GM12864 (cell line): ENCODE results near the gene TRAPPC2.

Source experiments
- DNase-seq: peaks from one replicate; pipeline ENCODE4 v3.0.0-alpha.2; 2011; ENCODE audit warnings: low read depth
- H3K4me3 ChIP-seq: 2 replicates; pipeline ENCODE4 v1.5.1; 2011; ENCODE audit warnings: mild to moderate bottlenecking, low read depth, low read length, control low read depth
- CTCF ChIP-seq: IDR thresholded peaks from 2 replicates; pipeline ENCODE4 v1.5.1; 2011; ENCODE audit warnings: low read depth, mild to moderate bottlenecking, moderate library complexity, low read length, control low read depth, inconsistent platforms; ENCODE audit errors: missing control alignments

TRAPPC2 gene

GRCh38 chrX:13711141-13711540 lies 23.3 kb downstream of the TRAPPC2 start:
- DNase-seq = no peak
- H3K4me3 ChIP-seq = no peak overlapping the region
- no peak for TF ChIP-seq CTCF

GRCh38 chrX:13703589-13703988 lies 30.8 kb downstream of the TRAPPC2 start:
- no peak for DNase-seq
- no peak for TF ChIP-seq CTCF
- H3K4me3 ChIP-seq = no peak overlapping the region

GRCh38 chrX:13703135-13703534 lies 31.3 kb downstream of the TRAPPC2 start:
- no peak for TF ChIP-seq CTCF
- H3K4me3 ChIP-seq = no peak overlapping the region
- no peak for DNase-seq

- H3K4me3 ChIP-seq = no peak overlapping the region
- no peak for DNase-seq
- no peak for TF ChIP-seq CTCF
Measured at GRCh38 chrX:13702111-13702789, 32.2 kb downstream of the TRAPPC2 start.

- TF ChIP-seq CTCF = no peak
- no peak overlapping the region for H3K4me3 ChIP-seq
- DNase-seq = no peak
Measured at GRCh38 chrX:13700380-13700779, 34.0 kb downstream of the TRAPPC2 start.

GRCh38 chrX:13699183-13699826 lies 35.1 kb downstream of the TRAPPC2 start:
- no peak overlapping the region; the same call in 1 of the 2 replicates for H3K4me3 ChIP-seq
- TF ChIP-seq CTCF = no peak
- DNase-seq = no peak

GRCh38 chrX:13698432-13698831 lies 36.0 kb downstream of the TRAPPC2 start:
- no peak for DNase-seq

More at GRCh38 chrX:13698432-13698831, 36.0 kb downstream of the TRAPPC2 start:
- H3K4me3 ChIP-seq = no peak overlapping the region; the same call in 1 of the 2 replicates
- no peak for TF ChIP-seq CTCF
